GM12801 (cell line): Measurements from ENCODE around the gene DGKQ.

Experiments used
- CTCF ChIP-seq: IDR thresholded peaks from one replicate; pipeline ENCODE4 v1.5.1; 2011; ENCODE audit warnings: control low read depth; ENCODE audit not compliant: insufficient read length; ENCODE audit errors: extremely low read depth

DGKQ gene

DNA sequence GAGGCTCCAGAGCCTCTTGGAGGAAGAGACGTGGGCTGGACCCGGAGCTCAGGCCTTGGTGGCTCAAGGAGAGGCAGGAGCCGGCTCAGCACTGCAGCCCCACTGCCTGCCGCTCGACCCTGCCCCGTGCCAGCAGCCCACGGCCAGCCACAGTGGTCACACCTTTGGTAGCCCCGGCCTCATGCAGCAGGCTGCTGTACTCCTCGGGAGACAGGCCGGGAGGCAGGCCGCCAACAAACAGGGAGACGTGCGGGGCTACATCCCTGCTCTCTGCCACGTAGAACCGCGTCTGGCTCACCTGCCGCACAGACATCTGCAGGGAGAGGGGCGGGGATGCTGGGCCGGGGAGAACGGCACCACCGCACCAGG, 7.6 kb downstream of the DGKQ start:
- TF ChIP-seq CTCF, result no peak

DNA sequence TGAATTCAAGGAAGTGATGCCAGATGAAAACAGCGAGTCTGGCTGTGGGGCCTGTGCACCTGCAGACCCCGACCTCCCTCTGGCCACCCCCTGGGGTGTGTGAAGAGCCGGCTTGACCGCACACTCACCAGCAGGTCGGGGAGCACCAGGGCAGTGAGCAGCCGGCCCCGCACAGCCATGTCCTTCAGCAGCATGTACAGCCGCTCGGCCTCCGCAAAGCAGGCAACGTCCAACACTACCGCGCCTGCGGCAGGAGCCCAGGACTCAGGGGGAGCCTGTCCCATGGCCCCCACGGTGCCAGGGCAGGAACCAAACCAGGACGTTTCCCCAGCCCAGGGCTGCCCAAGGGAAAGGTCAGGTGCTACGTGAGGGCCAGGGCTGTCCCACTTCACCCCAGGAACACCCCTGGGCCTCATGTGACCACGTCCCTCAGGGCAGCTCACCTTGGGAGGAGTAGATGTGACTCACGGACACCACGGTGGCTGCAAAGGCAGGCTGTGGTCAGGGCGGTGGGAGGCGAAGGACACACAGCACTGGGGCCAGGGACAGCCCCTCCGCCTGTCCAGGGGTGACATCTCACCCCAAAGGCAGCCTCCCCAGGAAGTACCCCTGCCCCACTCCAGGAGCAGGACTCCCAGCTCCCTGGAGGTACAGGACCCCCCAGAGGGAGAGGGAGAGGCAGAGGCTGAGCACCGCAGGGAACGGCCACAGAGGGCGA, 8.2 kb downstream of the DGKQ start:
- TF ChIP-seq CTCF, result no peak

- TF ChIP-seq CTCF, result no peak
These were observed 8.9 kb downstream of the DGKQ start for GRCh38 chr4:964346-965025.

- no peak for TF ChIP-seq CTCF
These were observed 9.8 kb downstream of the DGKQ start for GRCh38 chr4:963276-964225.

DNA sequence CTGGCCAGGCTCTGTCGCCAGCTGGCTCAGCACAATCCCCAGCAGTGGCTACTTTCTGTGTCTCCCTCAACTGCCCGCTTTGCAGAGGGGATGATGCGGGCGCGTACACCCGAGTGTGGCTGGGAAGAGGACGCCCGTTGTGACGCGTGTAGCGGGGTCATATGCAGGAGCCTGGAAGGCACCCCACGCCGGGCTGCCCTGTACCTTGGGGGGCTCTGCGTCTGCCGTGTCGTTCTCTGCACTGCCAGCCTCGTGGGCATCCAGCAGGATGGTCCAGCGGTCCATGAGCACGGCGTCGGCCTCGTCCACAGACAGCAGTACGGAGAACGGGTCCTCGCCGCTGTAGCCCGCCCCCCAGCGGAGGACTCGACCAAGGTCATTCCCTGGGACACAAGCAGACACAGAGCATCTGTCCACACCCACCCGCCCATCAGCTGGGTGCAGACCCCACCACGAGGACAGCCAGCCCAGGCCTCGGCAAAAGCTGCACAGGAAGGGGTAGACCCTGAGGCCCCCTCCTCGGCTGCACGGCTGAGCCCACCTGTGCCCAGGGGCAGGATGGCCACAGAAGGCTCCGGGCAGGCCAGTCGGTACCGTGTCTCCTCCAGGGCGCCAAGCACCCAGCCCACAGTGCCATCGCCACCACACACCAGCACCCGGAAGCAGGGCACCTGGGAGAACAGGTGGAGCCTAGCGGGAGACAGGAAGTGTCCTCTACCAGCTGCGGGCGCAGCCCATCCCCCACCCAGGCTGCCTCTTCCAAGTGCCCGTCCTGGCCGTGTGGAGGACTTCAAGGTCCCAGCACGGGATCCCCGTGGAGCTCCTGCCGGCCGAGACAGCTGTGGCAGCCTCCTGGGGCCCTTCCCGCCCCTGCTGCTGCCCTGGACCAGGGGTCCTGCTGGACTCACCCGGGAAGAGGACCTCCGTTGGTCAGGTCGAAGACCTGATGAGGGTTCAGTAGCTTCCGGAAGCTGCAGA, 10.8 kb downstream of the DGKQ start:
- no peak for TF ChIP-seq CTCF

DNA sequence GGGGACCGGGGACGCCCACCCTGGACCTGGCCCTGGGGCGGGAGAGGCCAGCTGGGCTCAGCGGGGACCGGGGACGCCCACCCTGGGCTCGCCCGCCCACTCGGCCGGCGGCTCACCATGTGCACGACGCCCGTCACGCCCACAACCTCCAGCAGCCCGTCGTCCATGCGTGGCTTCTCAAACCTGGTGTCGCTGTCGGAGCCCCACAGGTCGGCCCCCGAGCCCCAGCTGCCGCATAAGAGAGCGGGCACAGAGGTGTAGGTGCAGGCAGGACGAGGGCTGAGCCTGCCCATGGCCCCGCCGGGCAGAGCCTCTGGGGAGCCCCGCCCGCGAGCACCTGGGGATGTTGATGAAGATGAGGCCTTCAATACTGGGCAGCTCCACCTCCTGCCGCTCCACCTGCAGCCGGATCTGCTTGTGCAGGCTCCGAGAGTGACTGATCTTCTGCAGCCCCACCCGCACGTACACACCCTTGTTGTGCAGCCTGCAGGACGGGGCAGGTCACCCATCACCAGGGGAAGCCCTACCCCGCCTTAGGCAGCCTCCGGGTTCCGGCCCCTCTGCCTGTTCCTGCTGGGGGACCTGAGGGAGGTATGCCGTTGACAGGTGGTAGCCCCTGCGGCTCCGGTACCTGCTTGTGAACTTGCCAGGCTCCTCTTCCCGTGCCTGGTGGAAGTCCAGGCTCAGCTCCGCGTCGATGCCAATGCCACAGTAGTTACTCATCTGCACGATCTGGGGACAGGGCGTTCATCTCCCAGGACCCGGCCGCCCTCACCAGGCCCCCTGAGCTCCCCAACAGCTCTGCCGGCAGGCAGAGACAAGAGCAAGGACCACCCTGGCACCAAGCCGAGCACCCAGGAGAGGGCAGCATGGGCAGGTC, 11.8 kb downstream of the DGKQ start:
- TF ChIP-seq CTCF, result no peak
